ENCODE data around the gene FAM219B.
"Not testable (repeated sequence)": the region's sequence is repeated elsewhere in the genome, so short reads cannot be mapped to it uniquely, and the experiment has no call there.

The FAM219B gene

GRCh38 chr15:74933573-74933972 lies 26.9 kb upstream of the FAM219B start:
- H3K36me3 ChIP-seq (ENCODE audit: control insufficient read depth in 2 of 2, insufficient read depth in 2 of 2, low read length in 2 of 2) = peaks cover 9 to 17% of the 10 kb centered on the region in 2 donors
- H3K27me3 ChIP-seq (ENCODE audit: control insufficient read depth in 2 of 2, insufficient read depth in 2 of 2, low read length in 2 of 2) = no peaks in the 10 kb centered on the region
- peak overlapping the region; percentile 23 to 35 for H3K4me3 ChIP-seq (ENCODE audit: low read length in 2 of 2)
- H3K9me3 ChIP-seq (ENCODE audit: control insufficient read depth in 2 of 2, low read length in 2 of 2) = no peaks in the 10 kb centered on the region
- peak overlapping the region; percentile 64 to 84 for H3K27ac ChIP-seq (ENCODE audit: low read depth in 2 of 2, low read length in 2 of 2)
- H3K4me1 ChIP-seq (ENCODE audit: control insufficient read depth in 2 of 2, insufficient read depth in 2 of 2, low read length in 2 of 2) = peaks cover 12 to 37% of the 10 kb centered on the region in 2 donors
- H3K9ac ChIP-seq (ENCODE audit: low read depth in 1 of 2, low read length in 2 of 2) = peak overlapping the region in 1 of 2 donors; percentile 52

- no peak overlapping the region for H3K9ac ChIP-seq (ENCODE audit: low read depth in 1 of 2, low read length in 2 of 2)
- H3K4me3 ChIP-seq (ENCODE audit: low read length in 2 of 2) = no peak overlapping the region
- peaks cover 7 to 21% of the 10 kb centered on the region in 2 donors for H3K4me1 ChIP-seq (ENCODE audit: control insufficient read depth in 2 of 2, insufficient read depth in 2 of 2, low read length in 2 of 2)
- no peaks in the 10 kb centered on the region for H3K9me3 ChIP-seq (ENCODE audit: control insufficient read depth in 2 of 2, low read length in 2 of 2)
- peaks cover 31 to 39% of the 10 kb centered on the region in 2 donors for H3K36me3 ChIP-seq (ENCODE audit: control insufficient read depth in 2 of 2, insufficient read depth in 2 of 2, low read length in 2 of 2)
- no peaks in the 10 kb centered on the region for H3K27me3 ChIP-seq (ENCODE audit: control insufficient read depth in 2 of 2, insufficient read depth in 2 of 2, low read length in 2 of 2)
- H3K27ac ChIP-seq (ENCODE audit: low read depth in 2 of 2, low read length in 2 of 2) = no peak overlapping the region
Observed at GRCh38 chr15:74928771-74929198, 22.1 kb upstream of the FAM219B start.

DNA sequence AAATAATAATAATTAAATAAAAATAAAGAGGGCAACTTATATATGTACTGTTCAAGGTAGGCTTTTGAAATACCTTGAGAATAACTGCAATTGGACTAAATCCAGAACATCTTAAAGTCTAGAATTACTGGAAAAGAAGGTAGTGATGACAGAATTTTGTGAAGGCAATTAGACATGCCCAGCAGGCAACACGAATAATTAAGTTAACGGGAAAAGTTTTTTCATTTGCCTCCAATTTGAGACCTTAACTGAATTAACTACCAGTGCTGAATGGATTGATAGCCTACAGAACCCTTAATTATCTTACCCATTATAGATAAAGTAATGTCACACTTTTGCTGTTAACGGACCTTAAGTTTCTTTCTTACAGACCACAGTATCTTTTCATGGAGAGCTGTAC lies 17.9 kb upstream of the FAM219B start:
- Histone ChIP-seq H3K36me3 (ENCODE audit: control insufficient read depth in 2 of 2, insufficient read depth in 2 of 2, low read length in 2 of 2) (peaks cover 56 to 59% of the 10 kb centered on the region in 2 donors), H3K27me3 (ENCODE audit: control insufficient read depth in 2 of 2, insufficient read depth in 2 of 2, low read length in 2 of 2) (no peaks in the 10 kb centered on the region), H3K27ac (ENCODE audit: low read depth in 2 of 2, low read length in 2 of 2) (no peak overlapping the region)

GRCh38 chr15:74920456-74920855 lies 13.8 kb upstream of the FAM219B start:
- Histone ChIP-seq H3K9me3 (ENCODE audit: control insufficient read depth in 2 of 2, low read length in 2 of 2) (no peaks in the 10 kb centered on the region), H3K27me3 (ENCODE audit: control insufficient read depth in 2 of 2, insufficient read depth in 2 of 2, low read length in 2 of 2) (no peaks in the 10 kb centered on the region), H3K4me1 (ENCODE audit: control insufficient read depth in 2 of 2, insufficient read depth in 2 of 2, low read length in 2 of 2) (no peaks in the 10 kb centered on the region), H3K36me3 (ENCODE audit: control insufficient read depth in 2 of 2, insufficient read depth in 2 of 2, low read length in 2 of 2) (peaks cover 63 to 67% of the 10 kb centered on the region in 2 donors), H3K4me3 (ENCODE audit: low read length in 2 of 2) (no peak overlapping the region), H3K9ac (ENCODE audit: low read depth in 1 of 2, low read length in 2 of 2) (no peak overlapping the region), H3K27ac (ENCODE audit: low read depth in 2 of 2, low read length in 2 of 2) (no peak overlapping the region)

More for the DNA sequence above, 17.9 kb upstream of the FAM219B start:
- Histone ChIP-seq H3K9me3 (ENCODE audit: control insufficient read depth in 2 of 2, low read length in 2 of 2) (no peaks in the 10 kb centered on the region), H3K9ac (ENCODE audit: low read depth in 1 of 2, low read length in 2 of 2) (no peak overlapping the region), H3K4me1 (ENCODE audit: control insufficient read depth in 2 of 2, insufficient read depth in 2 of 2, low read length in 2 of 2) (peaks cover 2 to 3% of the 10 kb centered on the region in 2 donors), H3K4me3 (ENCODE audit: low read length in 2 of 2) (no peak overlapping the region)

GRCh38 chr15:74917676-74918075 lies 11.0 kb upstream of the FAM219B start:
- no peaks in the 10 kb centered on the region for H3K4me1 ChIP-seq (ENCODE audit: control insufficient read depth in 2 of 2, insufficient read depth in 2 of 2, low read length in 2 of 2)
- peaks cover 58 to 69% of the 10 kb centered on the region in 2 donors for H3K36me3 ChIP-seq (ENCODE audit: control insufficient read depth in 2 of 2, insufficient read depth in 2 of 2, low read length in 2 of 2)
- H3K27me3 ChIP-seq (ENCODE audit: control insufficient read depth in 2 of 2, insufficient read depth in 2 of 2, low read length in 2 of 2) = no peaks in the 10 kb centered on the region

GRCh38 chr15:74913799-74914198 lies 7.1 kb upstream of the FAM219B start:
- H3K4me3 ChIP-seq (ENCODE audit: low read length in 2 of 2); H3K9ac ChIP-seq (ENCODE audit: low read depth in 1 of 2, low read length in 2 of 2); H3K27ac ChIP-seq (ENCODE audit: low read depth in 2 of 2, low read length in 2 of 2); H3K27me3 ChIP-seq (ENCODE audit: control insufficient read depth in 2 of 2, insufficient read depth in 2 of 2, low read length in 2 of 2); H3K9me3 ChIP-seq (ENCODE audit: control insufficient read depth in 2 of 2, low read length in 2 of 2); H3K4me1 ChIP-seq (ENCODE audit: control insufficient read depth in 2 of 2, insufficient read depth in 2 of 2, low read length in 2 of 2): not testable (repeated sequence)
- peaks cover 39 to 42% of the 10 kb centered on the region in 2 donors for H3K36me3 ChIP-seq (ENCODE audit: control insufficient read depth in 2 of 2, insufficient read depth in 2 of 2, low read length in 2 of 2)

More at GRCh38 chr15:74917676-74918075, 11.0 kb upstream of the FAM219B start:
- no peak overlapping the region for H3K27ac ChIP-seq (ENCODE audit: low read depth in 2 of 2, low read length in 2 of 2)
- no peaks in the 10 kb centered on the region for H3K9me3 ChIP-seq (ENCODE audit: control insufficient read depth in 2 of 2, low read length in 2 of 2)
- H3K4me3 ChIP-seq (ENCODE audit: low read length in 2 of 2) = no peak overlapping the region
- no peak overlapping the region for H3K9ac ChIP-seq (ENCODE audit: low read depth in 1 of 2, low read length in 2 of 2)

GRCh38 chr15:74913041-74913440 lies 6.4 kb upstream of the FAM219B start:
- Histone ChIP-seq H3K9ac (ENCODE audit: low read depth in 1 of 2, low read length in 2 of 2) (no peak overlapping the region), H3K9me3 (ENCODE audit: control insufficient read depth in 2 of 2, low read length in 2 of 2) (no peaks in the 10 kb centered on the region), H3K4me3 (ENCODE audit: low read length in 2 of 2) (no peak overlapping the region), H3K36me3 (ENCODE audit: control insufficient read depth in 2 of 2, insufficient read depth in 2 of 2, low read length in 2 of 2) (peaks cover 32 to 35% of the 10 kb centered on the region in 2 donors), H3K27me3 (ENCODE audit: control insufficient read depth in 2 of 2, insufficient read depth in 2 of 2, low read length in 2 of 2) (no peaks in the 10 kb centered on the region), H3K27ac (ENCODE audit: low read depth in 2 of 2, low read length in 2 of 2) (no peak overlapping the region), H3K4me1 (ENCODE audit: control insufficient read depth in 2 of 2, insufficient read depth in 2 of 2, low read length in 2 of 2) (no peaks in the 10 kb centered on the region)

GRCh38 chr15:74908635-74909034 lies 2.0 kb upstream of the FAM219B start:
- Histone ChIP-seq H3K27ac (ENCODE audit: low read depth in 2 of 2, low read length in 2 of 2) (no peak overlapping the region), H3K4me1 (ENCODE audit: control insufficient read depth in 2 of 2, insufficient read depth in 2 of 2, low read length in 2 of 2) (peaks cover 19 to 21% of the 10 kb centered on the region in 2 donors)

DNA sequence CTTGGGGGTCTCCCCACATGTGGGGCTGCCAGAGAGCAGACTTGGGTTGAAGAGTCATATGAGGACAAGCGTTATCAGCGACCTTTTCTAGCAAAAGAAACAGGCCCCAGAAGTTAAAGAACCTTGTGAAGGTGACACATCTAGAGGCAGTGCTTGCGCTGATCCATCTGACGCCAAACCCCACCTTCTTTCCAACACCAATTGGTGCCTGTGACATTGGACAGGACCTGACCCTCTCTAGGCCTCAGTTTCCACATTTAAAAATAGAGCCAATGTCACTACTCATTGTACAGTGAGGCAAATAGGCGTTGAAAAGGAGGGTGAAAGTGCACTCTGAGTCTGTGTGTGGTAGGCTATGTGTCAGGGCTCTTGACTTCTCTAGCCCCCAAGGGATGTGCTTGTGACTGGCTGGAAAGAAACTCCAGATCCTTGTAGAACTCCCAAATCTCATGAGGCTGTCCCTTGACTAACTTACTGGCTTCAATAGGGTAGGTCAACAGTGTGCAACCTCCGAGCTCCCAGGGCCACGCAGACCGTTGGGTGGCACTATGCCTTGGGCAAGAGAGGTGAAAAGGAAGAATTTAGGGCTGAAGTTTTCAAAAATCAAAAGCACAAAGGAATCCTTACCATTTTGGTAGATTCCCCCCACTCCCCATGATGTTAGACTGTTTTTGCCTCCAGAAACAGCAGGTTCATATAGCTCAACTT lies 666 bp upstream of the FAM219B start:
- H3K9ac ChIP-seq (ENCODE audit: low read depth in 1 of 2, low read length in 2 of 2) = peak overlapping the region; percentile 85 to 97
- peak overlapping the region; percentile 87 to 92 for H3K27ac ChIP-seq (ENCODE audit: low read depth in 2 of 2, low read length in 2 of 2)
- H3K4me1 ChIP-seq (ENCODE audit: control insufficient read depth in 2 of 2, insufficient read depth in 2 of 2, low read length in 2 of 2) = peaks cover 21 to 22% of the 10 kb centered on the region in 2 donors
- H3K9me3 ChIP-seq (ENCODE audit: control insufficient read depth in 2 of 2, low read length in 2 of 2) = no peaks in the 10 kb centered on the region
- H3K27me3 ChIP-seq (ENCODE audit: control insufficient read depth in 2 of 2, insufficient read depth in 2 of 2, low read length in 2 of 2) = no peaks in the 10 kb centered on the region
- peak overlapping the region; percentile 80 to 90 for H3K4me3 ChIP-seq (ENCODE audit: low read length in 2 of 2)
- peaks cover 24 to 25% of the 10 kb centered on the region in 2 donors for H3K36me3 ChIP-seq (ENCODE audit: control insufficient read depth in 2 of 2, insufficient read depth in 2 of 2, low read length in 2 of 2)

More at GRCh38 chr15:74908635-74909034, 2.0 kb upstream of the FAM219B start:
- Histone ChIP-seq H3K9ac (ENCODE audit: low read depth in 1 of 2, low read length in 2 of 2) (no peak overlapping the region), H3K36me3 (ENCODE audit: control insufficient read depth in 2 of 2, insufficient read depth in 2 of 2, low read length in 2 of 2) (peaks cover 18 to 22% of the 10 kb centered on the region in 2 donors), H3K27me3 (ENCODE audit: control insufficient read depth in 2 of 2, insufficient read depth in 2 of 2, low read length in 2 of 2) (no peaks in the 10 kb centered on the region), H3K9me3 (ENCODE audit: control insufficient read depth in 2 of 2, low read length in 2 of 2) (no peaks in the 10 kb centered on the region), H3K4me3 (ENCODE audit: low read length in 2 of 2) (no peak overlapping the region)

DNA sequence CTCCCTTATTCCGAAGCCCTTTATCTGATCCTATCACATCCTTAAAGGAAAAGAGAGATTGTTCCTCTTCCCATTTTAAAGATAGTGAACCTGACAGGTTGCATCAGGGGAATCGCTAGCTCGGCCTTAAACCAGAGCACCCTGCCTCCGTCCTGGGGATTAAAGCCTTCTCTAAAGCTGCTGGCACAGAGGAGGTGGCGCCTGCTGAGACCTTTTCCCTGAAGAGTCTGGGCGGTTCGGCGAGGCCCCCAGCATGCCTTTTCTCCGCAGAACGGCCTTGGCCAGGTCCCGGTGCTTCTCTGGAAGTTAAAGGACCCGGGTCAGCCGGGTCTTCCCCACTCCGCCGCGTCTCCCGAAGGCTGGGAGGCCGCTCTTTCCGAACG lies 593 bp downstream of the FAM219B start:
- no peaks in the 10 kb centered on the region for H3K9me3 ChIP-seq (ENCODE audit: control insufficient read depth in 2 of 2, low read length in 2 of 2)
- H3K36me3 ChIP-seq (ENCODE audit: control insufficient read depth in 2 of 2, insufficient read depth in 2 of 2, low read length in 2 of 2) = peaks cover 22 to 26% of the 10 kb centered on the region in 2 donors
- peak overlapping the region; percentile 85 to 97 for H3K9ac ChIP-seq (ENCODE audit: low read depth in 1 of 2, low read length in 2 of 2)
- H3K27ac ChIP-seq (ENCODE audit: low read depth in 2 of 2, low read length in 2 of 2) = peak overlapping the region; percentile 87 to 92
- H3K4me3 ChIP-seq (ENCODE audit: low read length in 2 of 2) = peak overlapping the region; percentile 80 to 90
- peaks cover 24 to 31% of the 10 kb centered on the region in 2 donors for H3K4me1 ChIP-seq (ENCODE audit: control insufficient read depth in 2 of 2, insufficient read depth in 2 of 2, low read length in 2 of 2)
- H3K27me3 ChIP-seq (ENCODE audit: control insufficient read depth in 2 of 2, insufficient read depth in 2 of 2, low read length in 2 of 2) = no peaks in the 10 kb centered on the region

Data from mucosa of rectum (tissue), 2 donors.